Tibial artery (tissue), 4 donors: ENCODE data around the gene TNFSF11.

Experiments
- DNase-seq, 2 donors: peaks; one replicate each; pipeline ENCODE4 v3.0.0-alpha.2; 2019
- H3K27ac ChIP-seq, 2 donors: fragments of 200-600 bp; sonication (generic) in 1 of 2; 1 replicate in 1 of 2; 2 replicates in 1 of 2; pipeline ENCODE4 v1.5.1; 2018 to 2019; ENCODE audit warnings: mild to moderate bottlenecking in 1 of 2
- H3K27me3 ChIP-seq, 2 donors: fragments of 200-600 bp; sonication (generic) in 1 of 2; one replicate each; pipeline versions ENCODE4 v1.5.1 to v1.6.0; 2016 to 2019
- H3K36me3 ChIP-seq, 3 donors: fragments of 200-600 bp; sonication (generic) in 2 of 3; one replicate each; pipeline ENCODE4 v1.5.1; 2016 to 2019; ENCODE audit warnings: mild to moderate bottlenecking in 2 of 3
- H3K4me1 ChIP-seq, 4 donors: fragments of 200-600 bp; sonication (generic) in 2 of 4; 1 replicate in 3 of 4; 2 replicates in 1 of 4; pipeline ENCODE4 v1.5.1; 2016 to 2019
- H3K4me3 ChIP-seq, 2 donors: fragments of 200-600 bp; sonication (generic) in 1 of 2; 1 replicate in 1 of 2; 2 replicates in 1 of 2; pipeline ENCODE4 v1.5.1; 2018 to 2019; ENCODE audit warnings: mild to moderate bottlenecking in 2 of 2
- H3K9me3 ChIP-seq, 3 donors: fragments of 200-600 bp; sonication (generic) in 1 of 3; one replicate each; pipeline ENCODE4 v1.5.1; 2016 to 2019
- intact Hi-C: fragments of 100-400 bp; cut with DNase I; formaldehyde crosslinking; loops from one replicate; pipeline ENCODE4 v1.15.0; 2023; ENCODE audit warnings: low total_unique reads
- TF ChIP-seq, protein P1 (sequence below), 2 experiments: fragments of 200-600 bp in 1 of 2; fragments of 450-650 bp in 1 of 2; IDR thresholded peaks; one replicate each; pipeline ENCODE4 v1.5.1; 2017 to 2019; ENCODE audit warnings: antibody characterized with exemption in 2 of 2, mild to moderate bottlenecking in 1 of 2, moderate library complexity in 1 of 2

TNFSF11 gene

GRCh38 chr13:42638886-42639285 is 64.9 kb downstream of the TNFSF11 start:
- Histone ChIP-seq H3K27ac (no peak overlapping the region), H3K4me3 (no peak overlapping the region), H3K9me3 (no peaks in the 10 kb centered on the region), H3K27me3 (no peaks in the 10 kb centered on the region), H3K36me3 (no peaks in the 10 kb centered on the region), H3K4me1 (no peaks in the 10 kb centered on the region)
- DNase-seq: no peak
- TF ChIP-seq, protein P1, sequence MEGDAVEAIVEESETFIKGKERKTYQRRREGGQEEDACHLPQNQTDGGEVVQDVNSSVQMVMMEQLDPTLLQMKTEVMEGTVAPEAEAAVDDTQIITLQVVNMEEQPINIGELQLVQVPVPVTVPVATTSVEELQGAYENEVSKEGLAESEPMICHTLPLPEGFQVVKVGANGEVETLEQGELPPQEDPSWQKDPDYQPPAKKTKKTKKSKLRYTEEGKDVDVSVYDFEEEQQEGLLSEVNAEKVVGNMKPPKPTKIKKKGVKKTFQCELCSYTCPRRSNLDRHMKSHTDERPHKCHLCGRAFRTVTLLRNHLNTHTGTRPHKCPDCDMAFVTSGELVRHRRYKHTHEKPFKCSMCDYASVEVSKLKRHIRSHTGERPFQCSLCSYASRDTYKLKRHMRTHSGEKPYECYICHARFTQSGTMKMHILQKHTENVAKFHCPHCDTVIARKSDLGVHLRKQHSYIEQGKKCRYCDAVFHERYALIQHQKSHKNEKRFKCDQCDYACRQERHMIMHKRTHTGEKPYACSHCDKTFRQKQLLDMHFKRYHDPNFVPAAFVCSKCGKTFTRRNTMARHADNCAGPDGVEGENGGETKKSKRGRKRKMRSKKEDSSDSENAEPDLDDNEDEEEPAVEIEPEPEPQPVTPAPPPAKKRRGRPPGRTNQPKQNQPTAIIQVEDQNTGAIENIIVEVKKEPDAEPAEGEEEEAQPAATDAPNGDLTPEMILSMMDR (IDR thresholded peaks at IDR 0.05): no peak
- intact Hi-C loops: no loop called here

- no peak for DNase-seq
- TF ChIP-seq, protein P1 (IDR thresholded peaks at IDR 0.05): no peak
- Histone ChIP-seq H3K9me3 (no peaks in the 10 kb centered on the region), H3K27me3 (no peaks in the 10 kb centered on the region), H3K36me3 (no peaks in the 10 kb centered on the region), H3K4me3 (no peak overlapping the region), H3K27ac (no peak overlapping the region), H3K4me1 (no peaks in the 10 kb centered on the region)
- intact Hi-C loops: no loop called here
These were observed 69.1 kb downstream of the TNFSF11 start for GRCh38 chr13:42643076-42643475.

GRCh38 chr13:42644841-42645240 is 70.9 kb downstream of the TNFSF11 start:
- intact Hi-C loops: no loop called here
- TF ChIP-seq, protein P1 (IDR thresholded peaks at IDR 0.05): no peak
- no peaks in the 10 kb centered on the region for H3K36me3 ChIP-seq
- no peaks in the 10 kb centered on the region for H3K9me3 ChIP-seq
- no peaks in the 10 kb centered on the region for H3K27me3 ChIP-seq
- H3K4me1 ChIP-seq: no peaks in the 10 kb centered on the region
- DNase-seq: no peak
- no peak overlapping the region for H3K4me3 ChIP-seq
- H3K27ac ChIP-seq: no peak overlapping the region

DNA sequence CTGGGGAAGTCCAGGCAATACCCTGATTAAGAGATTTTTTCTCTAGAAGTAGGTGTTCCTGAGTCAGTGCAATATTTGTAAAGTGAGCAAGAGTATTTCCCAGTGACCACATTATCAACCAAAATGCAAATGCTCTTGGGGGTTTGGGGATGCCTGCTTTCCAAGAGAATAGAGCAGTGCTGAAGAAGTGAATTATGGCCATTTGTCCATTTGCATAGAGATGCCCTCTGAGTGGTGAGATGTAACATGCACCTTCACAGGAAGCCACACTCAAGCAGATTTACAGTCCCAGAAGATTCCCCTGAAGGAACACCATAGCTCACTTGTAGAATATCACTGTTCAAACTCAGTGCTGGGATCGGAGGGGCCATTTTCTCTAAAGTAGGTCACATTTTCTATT is 71.8 kb downstream of the TNFSF11 start:
- DNase-seq: no peak
- Histone ChIP-seq H3K4me1 (no peaks in the 10 kb centered on the region), H3K4me3 (no peak overlapping the region), H3K36me3 (no peaks in the 10 kb centered on the region), H3K27me3 (no peaks in the 10 kb centered on the region), H3K9me3 (no peaks in the 10 kb centered on the region), H3K27ac (no peak overlapping the region)
- TF ChIP-seq, protein P1 (IDR thresholded peaks at IDR 0.05): no peak
- intact Hi-C loops: no loop called here

DNA sequence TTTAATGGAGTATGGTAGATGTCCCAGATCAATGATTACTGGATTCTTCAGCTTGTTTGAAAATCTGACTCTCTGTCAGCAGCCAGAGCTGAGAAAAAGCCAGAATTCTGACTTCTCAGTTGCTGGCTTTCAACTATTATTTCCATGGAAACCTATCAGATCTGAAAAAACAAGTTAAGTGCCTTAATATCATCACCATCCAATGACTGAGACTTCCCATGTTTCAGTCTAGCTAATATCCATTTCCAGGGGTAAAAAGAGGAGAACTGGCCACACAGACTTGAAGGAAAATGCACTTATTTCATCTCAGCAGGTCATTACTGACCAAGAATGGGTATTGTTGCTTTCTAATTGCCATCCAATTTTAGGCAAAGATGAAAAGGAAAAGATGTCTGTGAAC is 75.2 kb downstream of the TNFSF11 start:
- Histone ChIP-seq H3K27ac (no peak overlapping the region), H3K4me1 (no peaks in the 10 kb centered on the region), H3K27me3 (no peaks in the 10 kb centered on the region), H3K9me3 (no peaks in the 10 kb centered on the region), H3K36me3 (no peaks in the 10 kb centered on the region), H3K4me3 (no peak overlapping the region)
- intact Hi-C loops: no loop called here
- DNase-seq: no peak
- TF ChIP-seq, protein P1 (IDR thresholded peaks at IDR 0.05): no peak

- Histone ChIP-seq H3K9me3 (no peaks in the 10 kb centered on the region), H3K4me1 (no peaks in the 10 kb centered on the region), H3K36me3 (no peaks in the 10 kb centered on the region), H3K27ac (no peak overlapping the region), H3K4me3 (no peak overlapping the region), H3K27me3 (no peaks in the 10 kb centered on the region)
- intact Hi-C loops: no loop called here
- TF ChIP-seq, protein P1 (IDR thresholded peaks at IDR 0.05): no peak
- DNase-seq: no peak
These were observed 75.9 kb downstream of the TNFSF11 start for GRCh38 chr13:42649831-42650230.
